Stomach (tissue), 9 donors: ENCODE results near the gene AGT. TPM values are rescaled to one million over a fixed set of nuclear protein-coding genes. Genes with fewer than 3 reads are reported as not detected.

ENCODE experiments used
- DNase-seq, 2 donors: peaks; one replicate each; pipeline versions ENCODE4 v3.0.0 to v3.0.0-alpha.2; 2013 to 2019
- H3K27ac ChIP-seq, 5 donors: fragments of 200-600 bp in 4 of 5; sonication (generic) in 4 of 5; one replicate each; pipeline ENCODE4 v1.5.1; 2013 to 2019; ENCODE audit warnings: mild to moderate bottlenecking in 1 of 5, moderate library complexity in 1 of 5
- H3K27me3 ChIP-seq, 3 donors: fragments of 200-600 bp; sonication (generic); one replicate each; pipeline ENCODE4 v1.5.1; 2017 to 2019; ENCODE audit warnings: mixed run types in 1 of 3
- H3K36me3 ChIP-seq, 4 donors: fragments of 200-600 bp; sonication (generic); 1 replicate in 3 of 4; 2 replicates in 1 of 4; pipeline ENCODE4 v1.5.1; 2016 to 2019
- H3K4me1 ChIP-seq, 4 donors: fragments of 200-600 bp; sonication (generic); one replicate each; pipeline ENCODE4 v1.5.1; 2016 to 2019
- H3K4me3 ChIP-seq, 4 donors: fragments of 200-600 bp; sonication (generic) in 3 of 4; one replicate each; pipeline ENCODE4 v1.5.1; 2016 to 2019; ENCODE audit warnings: mild to moderate bottlenecking in 1 of 4
- H3K9me3 ChIP-seq, 4 donors: fragments of 200-600 bp; sonication (generic); one replicate each; pipeline ENCODE4 v1.5.1; 2016 to 2019
- EP300 ChIP-seq: sonication (generic); formaldehyde crosslinking; IDR thresholded peaks from one replicate; pipeline ENCODE4 v1.6.1; 2017; ENCODE audit warnings: antibody characterized with exemption
- POLR2A ChIP-seq, 4 donors: fragments of 450-650 bp; IDR thresholded peaks; one replicate each; pipeline ENCODE4 v1.6.1; 2016; ENCODE audit warnings: antibody characterized with exemption in 4 of 4, control low read depth in 2 of 4, mild to moderate bottlenecking in 1 of 4, moderate library complexity in 1 of 4
- POLR2AphosphoS5 ChIP-seq, 3 donors: sonication (generic); formaldehyde crosslinking; IDR thresholded peaks; one replicate each; pipeline ENCODE4 v1.6.1; 2016; ENCODE audit warnings: antibody characterized with exemption in 3 of 3
- WGBS, 5 donors: extraction: QIAGEN DNeasy Blood & Tissue Kit in 3 of 5; methylation state at CpG; one replicate each; pipeline versions ENCODE4 v1.1.5 to v1.1.7; 2013 to 2018; 5-methylcytosine and 5-hydroxymethylcytosine counted together
- intact Hi-C: fragments of 100-400 bp; cut with DNase I; formaldehyde crosslinking; loops from one replicate; pipeline ENCODE4 v1.15.1; 2023; ENCODE audit warnings: low total_unique reads
- polyA plus RNA-seq, 3 donors: library from polyadenylated mRNA; stranded (reverse); fragments of 200-250 nt; gene quantifications; one replicate each; pipeline ENCODE4 v1.2.3, GENCODE V29; 2013
- total RNA-seq, 5 donors: library from RNA; depleted of rRNA; stranded (reverse); fragments of >200 nt; gene quantifications; one replicate each; pipeline versions ENCODE4 v1.1.0 to v1.2.3, GENCODE V29; 2014 to 2016
- TF ChIP-seq, protein P1 (sequence below), 7 experiments: fragments of 450-650 bp in 4 of 7; fragments of 200-600 bp in 3 of 7; sonication (generic) in 3 of 7; IDR thresholded peaks; one replicate each; pipeline ENCODE4 v1.5.1; 2016 to 2019; ENCODE audit warnings: antibody characterized with exemption in 7 of 7, control low read depth in 2 of 7, mild to moderate bottlenecking in 1 of 7
- donor health status: healthy with polysubstance abuse.
- donor health status: Bipolar disorder and iron deficiency.
- donor health status: healthy.

Gene AGT
- total and polyA plus RNA-seq, 8 donors = 0.29 to 9.9 (median 3.8) TPM; not detected in 2

DNA sequence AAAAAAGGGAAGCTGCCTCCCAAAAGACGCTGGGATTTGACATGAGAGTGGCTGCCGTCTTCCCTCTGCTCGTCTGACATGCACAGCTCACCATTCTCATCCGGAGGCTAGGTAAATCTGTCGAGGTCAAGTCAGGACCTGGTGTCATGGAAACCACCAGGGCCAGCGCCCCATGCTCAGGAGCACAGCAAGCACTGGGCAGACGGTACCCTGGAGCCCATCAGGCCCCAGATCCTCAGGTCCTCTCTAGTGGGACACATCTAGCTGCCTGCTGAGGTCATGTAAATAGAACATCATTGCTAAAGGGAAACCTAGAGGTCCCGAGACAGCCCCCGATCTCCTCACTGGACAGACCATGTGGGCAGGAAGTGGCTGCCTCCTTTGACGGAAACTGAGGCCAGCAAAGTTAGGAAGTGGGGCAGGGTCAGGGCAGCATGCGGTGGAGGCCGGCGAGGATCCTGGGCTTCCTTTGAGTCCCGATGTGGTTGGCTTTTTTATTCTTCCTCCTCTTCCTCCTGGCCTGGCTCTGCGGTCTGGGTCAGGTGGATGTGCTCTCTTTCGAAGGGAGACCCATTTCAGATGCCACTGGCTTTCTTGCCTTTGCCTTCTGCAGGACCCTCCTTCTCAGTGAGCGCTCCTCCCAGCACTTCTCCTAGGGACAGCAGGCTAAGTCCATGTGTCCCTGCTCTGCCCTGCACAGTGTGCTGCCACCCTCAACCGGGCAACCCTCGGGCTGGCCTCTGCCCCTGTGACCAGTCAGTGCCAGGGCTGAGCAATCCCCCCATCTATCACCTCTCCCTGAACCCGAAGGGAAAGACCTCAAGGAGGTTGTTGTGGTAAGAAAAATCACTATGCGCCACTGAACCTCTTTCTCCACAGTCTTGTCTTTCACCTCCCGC, 5.9 kb downstream of the AGT start:
- Histone ChIP-seq H3K27ac (no peak overlapping the region), H3K27me3 (no peaks in the 10 kb centered on the region), H3K36me3 (no peaks in the 10 kb centered on the region), H3K9me3 (no peaks in the 10 kb centered on the region), H3K4me3 (no peak overlapping the region), H3K4me1 (peaks cover 0 to 11% (median 8%) of the 10 kb centered on the region in 4 donors)
- intact Hi-C loops = no loop called here
- no peak for DNase-seq
- TF ChIP-seq POLR2A (IDR thresholded peaks at IDR 0.05) = no peak
- TF ChIP-seq, protein P1, sequence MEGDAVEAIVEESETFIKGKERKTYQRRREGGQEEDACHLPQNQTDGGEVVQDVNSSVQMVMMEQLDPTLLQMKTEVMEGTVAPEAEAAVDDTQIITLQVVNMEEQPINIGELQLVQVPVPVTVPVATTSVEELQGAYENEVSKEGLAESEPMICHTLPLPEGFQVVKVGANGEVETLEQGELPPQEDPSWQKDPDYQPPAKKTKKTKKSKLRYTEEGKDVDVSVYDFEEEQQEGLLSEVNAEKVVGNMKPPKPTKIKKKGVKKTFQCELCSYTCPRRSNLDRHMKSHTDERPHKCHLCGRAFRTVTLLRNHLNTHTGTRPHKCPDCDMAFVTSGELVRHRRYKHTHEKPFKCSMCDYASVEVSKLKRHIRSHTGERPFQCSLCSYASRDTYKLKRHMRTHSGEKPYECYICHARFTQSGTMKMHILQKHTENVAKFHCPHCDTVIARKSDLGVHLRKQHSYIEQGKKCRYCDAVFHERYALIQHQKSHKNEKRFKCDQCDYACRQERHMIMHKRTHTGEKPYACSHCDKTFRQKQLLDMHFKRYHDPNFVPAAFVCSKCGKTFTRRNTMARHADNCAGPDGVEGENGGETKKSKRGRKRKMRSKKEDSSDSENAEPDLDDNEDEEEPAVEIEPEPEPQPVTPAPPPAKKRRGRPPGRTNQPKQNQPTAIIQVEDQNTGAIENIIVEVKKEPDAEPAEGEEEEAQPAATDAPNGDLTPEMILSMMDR (IDR thresholded peaks at IDR 0.05) = no peak
- no peak for TF ChIP-seq EP300
- no peak for TF ChIP-seq POLR2AphosphoS5 (IDR thresholded peaks at IDR 0.05)
- WGBS, 5 donors = 72 to 77% (median 75%) methylated on average over 22 of the region's 22 CpGs

DNA sequence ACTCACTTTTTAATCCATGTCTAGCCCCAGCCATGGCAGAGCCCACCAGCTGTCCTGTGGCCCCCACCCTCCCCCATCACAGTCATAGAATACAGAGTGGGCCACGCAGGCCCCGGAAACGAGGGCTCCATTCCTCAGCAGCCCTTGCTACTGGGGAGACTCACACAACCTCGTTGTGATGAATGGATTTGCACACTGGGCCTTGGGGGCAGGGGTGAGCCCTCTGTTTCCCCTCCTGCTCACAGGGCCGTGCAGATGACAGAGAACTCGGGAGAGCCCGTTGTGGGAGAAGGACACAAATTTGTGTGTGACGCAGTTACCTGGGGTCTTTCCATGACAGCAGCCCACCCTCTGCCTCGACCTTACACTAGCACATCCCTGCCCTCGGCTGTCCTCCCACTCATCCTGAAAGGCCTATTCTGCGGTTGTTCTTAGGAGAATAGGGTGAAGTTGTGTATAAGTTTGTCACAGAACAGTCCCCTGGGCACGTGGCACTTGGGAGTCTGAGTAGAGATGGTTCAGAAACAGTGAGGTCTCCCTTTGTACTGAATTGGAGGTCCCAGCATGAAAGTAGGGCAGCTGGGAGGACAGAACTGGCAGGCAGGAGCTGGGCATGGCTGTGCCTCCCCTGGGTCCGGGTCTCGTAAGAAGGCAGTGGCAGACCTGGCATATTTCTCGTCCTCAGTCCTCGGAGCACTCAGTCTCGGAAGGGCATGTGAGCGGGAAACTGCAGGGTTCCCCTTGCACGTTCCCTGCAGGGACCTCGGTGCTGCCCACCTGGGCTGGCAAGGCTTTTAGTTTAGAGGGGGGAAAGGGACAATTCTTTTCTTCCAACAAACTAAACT, 6.8 kb downstream of the AGT start:
- no peak overlapping the region for H3K27ac ChIP-seq
- 87 to 92% (median 90%) methylated on average over 20 of the region's 20 CpGs for WGBS, 5 donors

DNA sequence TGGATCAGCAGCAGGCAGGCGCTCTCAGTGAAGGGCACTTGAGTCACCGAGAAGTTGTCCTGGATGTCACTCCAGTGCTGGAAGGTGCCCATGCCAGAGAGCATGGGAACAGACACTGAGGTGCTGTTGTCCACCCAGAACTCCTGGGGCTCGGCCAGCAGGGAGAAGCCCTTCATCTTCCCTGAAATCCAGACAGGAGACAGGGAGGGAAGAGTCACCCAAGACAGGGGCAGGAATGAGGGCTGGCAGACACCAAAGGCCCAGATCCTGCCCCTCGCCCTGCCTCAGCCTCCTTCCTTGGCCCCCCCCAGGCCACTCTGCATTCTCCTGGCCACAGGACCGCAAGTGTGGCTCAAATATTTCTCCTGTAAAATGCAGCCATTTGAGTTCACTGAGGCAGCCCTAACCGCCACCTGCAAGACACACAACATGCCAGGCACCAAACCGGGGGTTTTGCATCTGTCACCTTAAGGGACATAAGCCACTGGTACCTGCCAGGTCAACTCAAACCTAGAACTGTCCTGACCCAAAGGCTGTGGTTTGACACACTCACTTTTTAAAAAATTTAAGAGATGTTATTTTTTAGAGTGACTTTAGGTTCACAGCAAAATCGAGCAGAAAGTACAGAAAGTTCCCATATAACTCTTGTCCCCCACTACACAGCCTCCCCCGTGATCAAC, 7.8 kb downstream of the AGT start:
- Histone ChIP-seq H3K27me3 (no peaks in the 10 kb centered on the region), H3K9me3 (no peaks in the 10 kb centered on the region), H3K27ac (no peak overlapping the region), H3K4me1 (peaks cover 0 to 22% (median 8%) of the 10 kb centered on the region in 4 donors), H3K4me3 (no peak overlapping the region), H3K36me3 (no peaks in the 10 kb centered on the region)
- intact Hi-C loops = no loop called here
- TF ChIP-seq, protein P1 (IDR thresholded peaks at IDR 0.05) = no peak
- TF ChIP-seq POLR2AphosphoS5 (IDR thresholded peaks at IDR 0.05) = no peak
- TF ChIP-seq EP300 = no peak
- TF ChIP-seq POLR2A (IDR thresholded peaks at IDR 0.05) = no peak
- DNase-seq = no peak
- WGBS, 5 donors = 88 to 93% (median 91%) methylated on average over 7 to 9 of the region's 9 CpGs

More for the DNA sequence above, 6.8 kb downstream of the AGT start:
- Histone ChIP-seq H3K4me3 (no peak overlapping the region), H3K9me3 (no peaks in the 10 kb centered on the region), H3K4me1 (peaks cover 0 to 19% (median 8%) of the 10 kb centered on the region in 4 donors), H3K27me3 (no peaks in the 10 kb centered on the region), H3K36me3 (no peaks in the 10 kb centered on the region)
- TF ChIP-seq EP300 (no peak), POLR2AphosphoS5 (IDR thresholded peaks at IDR 0.05) (no peak), POLR2A (IDR thresholded peaks at IDR 0.05) (no peak)
- TF ChIP-seq, protein P1 (IDR thresholded peaks at IDR 0.05) = no peak
- intact Hi-C loops = no loop called here
- no peak for DNase-seq
